Keratinocyte (primary cell): ENCODE measurements around the gene ADRB2. TPM values are rescaled to one million over a fixed set of nuclear protein-coding genes. Genes with fewer than 3 reads are reported as not detected.

Source experiments
- DNase-seq: peaks from one replicate; pipeline ENCODE4 v3.0.0-alpha.2; 2011; ENCODE audit warnings: low read depth, missing footprints, low spot score
- FAIRE-seq: peaks from 2 replicates; lab custom pipeline; 2011; peaks lifted over from hg19 to GRCh38; lab: Jason Lieb, UNC
- H2AFZ ChIP-seq: 2 replicates; pipeline ENCODE4 v1.6.0; 2012; ENCODE audit warnings: low read length, control low read depth, inconsistent platforms; ENCODE audit not compliant: control insufficient read depth
- H3K27ac ChIP-seq: 2 replicates; pipeline ENCODE4 v1.5.1; 2011; ENCODE audit warnings: low read length; ENCODE audit not compliant: control insufficient read depth, insufficient read depth
- H3K27me3 ChIP-seq: 3 replicates; pipeline ENCODE4 v1.6.0; 2011; ENCODE audit warnings: low read length; ENCODE audit not compliant: control insufficient read depth, insufficient read depth; ENCODE audit errors: extremely low read depth
- H3K36me3 ChIP-seq, 2 experiments: 2 replicates in 1 of 2; 3 replicates in 1 of 2; pipeline ENCODE4 v1.5.1; 2011; ENCODE audit warnings: low read length in 2 of 2, mild to moderate bottlenecking in 1 of 2; ENCODE audit not compliant: control insufficient read depth in 2 of 2, insufficient read depth in 2 of 2; ENCODE audit errors: extremely low read depth in 1 of 2
- H3K4me1 ChIP-seq: 3 replicates; pipeline ENCODE4 v1.5.1; 2011; ENCODE audit warnings: low read length; ENCODE audit not compliant: control insufficient read depth, insufficient read depth; ENCODE audit errors: extremely low read depth
- H3K4me2 ChIP-seq: 3 replicates; pipeline ENCODE4 v1.6.0; 2011; ENCODE audit warnings: low read depth, low read length; ENCODE audit not compliant: control insufficient read depth, insufficient read depth; ENCODE audit errors: extremely low read depth
- H3K4me3 ChIP-seq, 3 experiments: fragments of 200-600 bp in 1 of 3; sonication (generic) in 1 of 3; 2 replicates in 2 of 3; 3 replicates in 1 of 3; pipeline ENCODE4 v1.5.1; 2011 to 2016; ENCODE audit warnings: low read length in 3 of 3, mild to moderate bottlenecking in 3 of 3, control low read depth in 2 of 3, inconsistent platforms in 1 of 3, low read depth in 1 of 3, mixed read lengths in 1 of 3, mixed run types in 1 of 3, moderate library complexity in 1 of 3; ENCODE audit not compliant: control insufficient read depth in 2 of 3, insufficient read depth in 2 of 3; ENCODE audit errors: extremely low read depth in 1 of 3
- H3K79me2 ChIP-seq: 2 replicates; pipeline ENCODE4 v1.6.0; 2012; ENCODE audit warnings: low read length; ENCODE audit not compliant: control insufficient read depth, insufficient read depth
- H3K9ac ChIP-seq: 3 replicates; pipeline ENCODE4 v1.6.0; 2011; ENCODE audit warnings: low read length; ENCODE audit not compliant: control insufficient read depth, insufficient read depth; ENCODE audit errors: extremely low read depth
- H3K9me1 ChIP-seq: 3 replicates; pipeline ENCODE4 v1.6.0; 2011; ENCODE audit warnings: low read length; ENCODE audit not compliant: control insufficient read depth, insufficient read depth; ENCODE audit errors: extremely low read depth
- H3K9me3 ChIP-seq: 2 replicates; pipeline ENCODE4 v1.5.1; 2012; ENCODE audit warnings: low read depth, low read length; ENCODE audit not compliant: control insufficient read depth
- H4K20me1 ChIP-seq: 3 replicates; pipeline ENCODE4 v1.6.0; 2011; ENCODE audit warnings: low read length; ENCODE audit not compliant: control insufficient read depth, insufficient read depth; ENCODE audit errors: extremely low read depth
- CTCF ChIP-seq, 3 experiments: IDR thresholded peaks in 1 of 3; conservative IDR thresholded peaks in 1 of 3; optimal IDR thresholded peaks in 1 of 3; 2 replicates in 2 of 3; 3 replicates in 1 of 3; pipeline versions ENCODE3 to v1.5.1; 2011; ENCODE audit warnings: low read length in 3 of 3, mild to moderate bottlenecking in 3 of 3, moderate library complexity in 2 of 3, control low read depth in 1 of 3, inconsistent platforms in 1 of 3; ENCODE audit not compliant: insufficient read depth in 2 of 3; ENCODE audit errors: extremely low read depth in 1 of 3
- EZH2 ChIP-seq: IDR thresholded peaks from one replicate; pipeline ENCODE4 v1.6.1; 2012; ENCODE audit warnings: inconsistent platforms, mild to moderate bottlenecking, low read length, moderate library complexity
- dilution Hi-C: fragments of 300-500 bp; cut with MboI; formaldehyde crosslinking; loops from one replicate; pipeline ENCODE4 v1.7.0; 2020; ENCODE audit warnings: low sequenced_read_pairs; ENCODE audit not compliant: extremely low pct_ligation_motif_present
- polyA plus RNA-seq, 5 experiments: library from polyadenylated mRNA; depleted of rRNA in 3 of 5; stranded (reverse) in 3 of 5; stranded (forward) in 1 of 5; unstranded in 1 of 5; fragments of >200 nt; gene quantifications; 1 replicate in 1 of 5; 2 replicates in 3 of 5; 3 replicates in 1 of 5; pipeline versions ENCODE4 v1.2.1 to v1.2.3, GENCODE V29; 2011 to 2012; ENCODE audit warnings: missing spikeins in 2 of 5, low read depth in 1 of 5, low replicate concordance in 1 of 5

The ADRB2 gene
- polyA plus RNA-seq, 1 donor (not counting 4 experiments of a cell fraction or from before 2014, with no cell fraction given), result 39.7 TPM

DNA sequence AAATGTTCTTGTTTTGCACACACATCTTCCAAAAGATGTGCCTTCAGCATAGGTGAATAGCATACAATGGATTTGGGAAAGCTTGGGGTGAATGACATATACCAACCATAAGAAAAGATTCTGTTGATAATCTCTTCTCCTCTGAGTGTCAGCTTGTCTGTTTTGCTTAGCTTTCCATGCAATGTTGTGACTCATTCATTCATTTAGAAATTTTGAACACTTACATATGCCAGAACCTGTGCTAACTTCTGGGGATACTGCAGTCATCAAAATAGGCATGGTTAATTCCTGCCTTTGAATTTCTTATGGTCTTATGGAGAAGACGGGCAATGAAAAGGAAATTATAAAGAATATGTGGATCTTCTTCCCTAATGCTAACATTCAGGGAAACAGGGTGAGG, 14.1 kb downstream of the ADRB2 start:
- H3K4me2 ChIP-seq, result peak overlapping the region; percentile 17
- H3K79me2 ChIP-seq, result peaks cover 61% of the 10 kb centered on the region
- no peaks in the 10 kb centered on the region for H3K9me3 ChIP-seq
- no peaks in the 10 kb centered on the region for H3K9me1 ChIP-seq
- H3K27me3 ChIP-seq, result no peaks in the 10 kb centered on the region
- H3K9ac ChIP-seq, result no peak overlapping the region
- no peak for DNase-seq
- H3K4me1 ChIP-seq, result peaks cover 34% of the 10 kb centered on the region
- FAIRE-seq, result peak; percentile 61
- H3K27ac ChIP-seq, result no peak overlapping the region
- dilution Hi-C loops, result no loop called here
- H4K20me1 ChIP-seq, result no peaks in the 10 kb centered on the region
- TF ChIP-seq EZH2, result no peak
- no peak for TF ChIP-seq CTCF (optimal IDR thresholded peaks at IDR 0.05 in 1 of 3, IDR thresholded peaks at IDR 0.05 in 1 of 3, conservative IDR thresholded peaks at IDR 0.05 in 1 of 3; ENCODE audit: extremely low read depth in 1 of 3, insufficient read depth in 2 of 3, low read length in 3 of 3)
- H3K4me3 ChIP-seq, result no peak overlapping the region
- peaks cover 2 to 8% of the 10 kb centered on the region in 2 experiments for H3K36me3 ChIP-seq
- no peak overlapping the region for H2AFZ ChIP-seq

- dilution Hi-C loops, result no loop called here
- H3K27ac ChIP-seq, result no peak overlapping the region
- H3K36me3 ChIP-seq, result peaks cover 2 to 8% of the 10 kb centered on the region in 2 experiments
- H4K20me1 ChIP-seq, result no peaks in the 10 kb centered on the region
- H3K79me2 ChIP-seq, result peaks cover 55% of the 10 kb centered on the region
- DNase-seq (no peak), FAIRE-seq (no peak)
- no peak overlapping the region for H3K4me2 ChIP-seq
- H3K4me1 ChIP-seq, result peaks cover 34% of the 10 kb centered on the region
- H3K9me1 ChIP-seq, result no peaks in the 10 kb centered on the region
- H3K27me3 ChIP-seq, result no peaks in the 10 kb centered on the region
- H3K9ac ChIP-seq, result no peak overlapping the region
- H3K9me3 ChIP-seq, result no peaks in the 10 kb centered on the region
- TF ChIP-seq CTCF (optimal IDR thresholded peaks at IDR 0.05 in 1 of 3, IDR thresholded peaks at IDR 0.05 in 1 of 3, conservative IDR thresholded peaks at IDR 0.05 in 1 of 3; ENCODE audit: extremely low read depth in 1 of 3, insufficient read depth in 2 of 3, low read length in 3 of 3) (no peak), EZH2 (no peak)
- H3K4me3 ChIP-seq, result no peak overlapping the region
- no peak overlapping the region for H2AFZ ChIP-seq
Observed at GRCh38 chr5:148841519-148841918, 15.1 kb downstream of the ADRB2 start.
